OCI-LY3 (cell line): ENCODE data around the gene PLEKHA7.

ENCODE experiments used
- EZH2phosphoT487 ChIP-seq: fragments of 200-600 bp; shearing (Covaris generic); IDR thresholded peaks from 2 replicates; pipeline ENCODE4 v1.6.1; 2018; ENCODE audit warnings: antibody characterized with exemption, mixed run types, low read depth
- TF ChIP-seq, protein P1 (sequence below): fragments of 200-600, 300-600 bp; sonication (generic); IDR thresholded peaks from 2 replicates; pipeline ENCODE4 v1.5.1; 2014; ENCODE audit warnings: antibody characterized with exemption, low read length, low read depth

DNA sequence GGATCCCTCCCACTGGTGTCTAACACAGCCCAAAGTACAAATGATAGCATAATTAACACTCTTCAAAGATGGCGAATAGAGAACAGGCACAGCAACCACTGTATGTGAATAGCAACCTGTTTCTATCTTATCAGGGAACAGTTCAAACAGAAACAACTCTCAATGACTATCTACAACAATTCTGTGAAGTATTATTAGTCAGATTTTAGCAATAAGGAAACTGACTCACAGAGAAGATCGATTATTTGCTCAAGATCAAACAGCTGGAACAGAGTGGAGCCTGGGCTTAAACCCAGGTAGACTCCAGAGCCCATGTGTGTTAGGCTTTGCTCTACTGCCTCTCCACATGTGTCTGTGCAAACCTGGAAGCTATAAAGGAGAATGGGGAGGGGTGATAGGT is 187.1 kb downstream of the PLEKHA7 start:
- TF ChIP-seq, protein P1, sequence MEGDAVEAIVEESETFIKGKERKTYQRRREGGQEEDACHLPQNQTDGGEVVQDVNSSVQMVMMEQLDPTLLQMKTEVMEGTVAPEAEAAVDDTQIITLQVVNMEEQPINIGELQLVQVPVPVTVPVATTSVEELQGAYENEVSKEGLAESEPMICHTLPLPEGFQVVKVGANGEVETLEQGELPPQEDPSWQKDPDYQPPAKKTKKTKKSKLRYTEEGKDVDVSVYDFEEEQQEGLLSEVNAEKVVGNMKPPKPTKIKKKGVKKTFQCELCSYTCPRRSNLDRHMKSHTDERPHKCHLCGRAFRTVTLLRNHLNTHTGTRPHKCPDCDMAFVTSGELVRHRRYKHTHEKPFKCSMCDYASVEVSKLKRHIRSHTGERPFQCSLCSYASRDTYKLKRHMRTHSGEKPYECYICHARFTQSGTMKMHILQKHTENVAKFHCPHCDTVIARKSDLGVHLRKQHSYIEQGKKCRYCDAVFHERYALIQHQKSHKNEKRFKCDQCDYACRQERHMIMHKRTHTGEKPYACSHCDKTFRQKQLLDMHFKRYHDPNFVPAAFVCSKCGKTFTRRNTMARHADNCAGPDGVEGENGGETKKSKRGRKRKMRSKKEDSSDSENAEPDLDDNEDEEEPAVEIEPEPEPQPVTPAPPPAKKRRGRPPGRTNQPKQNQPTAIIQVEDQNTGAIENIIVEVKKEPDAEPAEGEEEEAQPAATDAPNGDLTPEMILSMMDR: no peak
- no peak for TF ChIP-seq EZH2phosphoT487
